Heart left ventricle (tissue), 16 donors: Measurements from ENCODE around the gene CAT. TPM values are rescaled to one million over a fixed set of nuclear protein-coding genes. Genes with fewer than 3 reads are reported as not detected.

ENCODE experiments used
- ATAC-seq, 4 donors: fragments of 200-7000 bp; cut with Tn5 transposase; one replicate each; pipeline ENCODE4 v1.9.1; 2020 to 2022; ENCODE audit warnings: moderate library complexity in 4 of 4, mild to moderate bottlenecking in 3 of 4, moderate number of reproducible peaks in 1 of 4
- DNase-seq, 5 donors: peaks; one replicate each; pipeline ENCODE4 v3.0.0-alpha.2; 2020
- H3K27ac ChIP-seq, 12 donors: fragments of 200-600 bp; sonication (generic) in 4 of 12; one replicate each; pipeline versions ENCODE4 v1.5.0 to v1.8.0; 2016 to 2022; ENCODE audit warnings: mild to moderate bottlenecking in 2 of 12
- H3K27me3 ChIP-seq, 9 donors: fragments of 200-600 bp; sonication (generic) in 2 of 9; one replicate each; pipeline versions ENCODE4 v1.5.1 to v1.8.0; 2016 to 2022; ENCODE audit warnings: mild to moderate bottlenecking in 3 of 9
- H3K36me3 ChIP-seq, 9 donors: fragments of 200-600 bp; sonication (generic) in 2 of 9; one replicate each; pipeline versions ENCODE4 v1.5.0 to v1.8.0; 2018 to 2022; ENCODE audit warnings: mild to moderate bottlenecking in 2 of 9
- H3K4me1 ChIP-seq, 12 donors: fragments of 200-600 bp; sonication (generic) in 4 of 12; one replicate each; pipeline versions ENCODE4 v1.5.0 to v1.8.0; 2016 to 2022; ENCODE audit warnings: mild to moderate bottlenecking in 3 of 12
- H3K4me3 ChIP-seq, 12 donors: fragments of 200-600 bp; sonication (generic) in 4 of 12; one replicate each; pipeline versions ENCODE4 v1.5.0 to v1.8.0; 2017 to 2022; ENCODE audit warnings: mild to moderate bottlenecking in 9 of 12, moderate library complexity in 4 of 12
- H3K9me3 ChIP-seq, 12 donors: fragments of 200-600 bp; sonication (generic) in 4 of 12; one replicate each; pipeline versions ENCODE4 v1.5.0 to v1.8.0; 2016 to 2022; ENCODE audit warnings: mild to moderate bottlenecking in 1 of 12
- CTCF ChIP-seq, 12 donors: fragments of 200-600 bp; sonication (generic) in 4 of 12; IDR thresholded peaks; one replicate each; pipeline versions ENCODE4 v1.5.0 to v1.8.0; 2018 to 2022; ENCODE audit warnings: antibody characterized with exemption in 12 of 12, mild to moderate bottlenecking in 5 of 12
- POLR2A ChIP-seq, 2 donors: fragments of 450-650 bp; IDR thresholded peaks; one replicate each; pipeline ENCODE4 v1.6.1; 2017; ENCODE audit warnings: antibody characterized with exemption in 2 of 2, mild to moderate bottlenecking in 2 of 2, moderate library complexity in 2 of 2
- WGBS, 4 donors: extraction: QIAGEN DNeasy Blood & Tissue Kit in 2 of 4; methylation state at CpG; one replicate each; pipeline versions ENCODE4 v1.1.5 to v1.1.7; 2013 to 2018; 5-methylcytosine and 5-hydroxymethylcytosine counted together
- intact Hi-C, 10 donors: fragments of 100-400 bp; cut with DNase I; formaldehyde crosslinking; loops; one replicate each; pipeline versions ENCODE4 v1.11.1 to v1.14.2; 2022
- polyA plus RNA-seq, 2 donors: library from polyadenylated mRNA; stranded (reverse); fragments of 200-250 nt; gene quantifications; one replicate each; pipeline ENCODE4 v1.2.3, GENCODE V29; 2013
- total RNA-seq, 9 donors: library from RNA; depleted of rRNA in 2 of 9; stranded (reverse); fragments of >200 nt in 2 of 9; fragmentation: NEBNext Ultra II Directional in 3 of 9; extraction: Animal tissue kit (Norgen Biotek cat#: 25700) in 3 of 9; gene quantifications; one replicate each; pipeline versions ENCODE4 v1.1.0 to v1.2.4, GENCODE V29; 2016 to 2023
- donor health status: ischemic (EF 13 %, LVEDD 7.1; RV severe dilation, severe dysfunction).
- donor health status: healthy with polysubstance abuse.
- donor health status: DM: no; HTN: yes; CAD: no.
- donor health status: DM: no; HTN: no; CAD: no.
- donor health status: ischemic (EF 25% LVEDD 6.9; RV normal size, moderate dysfunction).
- donor health status: ischemic (EF 25% LVEDD 5.7; RV mildly dilated, moderate dysfunction).
- donor health status: healthy.
- donor health status: DM: yes; HTN: yes; CAD: no.
- donor health status: ischemic (EF 35%, LVEDD 5.7; RV mildly dilated, moderate dysfunction).
- donor health status: nonischemic (EF 11% LVEDD 7.7; RV severe dilation, severe dysfunction).
- donor health status: DM: yes; HTN: yes; CAD: no.
- donor health status: PGD.
- donor health status: ischemic (EF 29% LVEDD 5.4; RV normal size, mild dysfunction).
- donor health status: nonischemic (EF 23%, LVEDD 6.1; RV moderate dilation, normal function).

The CAT gene
- total and polyA plus RNA-seq, 11 donors, result 49.9 to 183 (median 88.6) TPM

GRCh38 chr11:34405079-34405858, 33.5 kb upstream of the CAT start:
- Histone ChIP-seq H3K4me3 (peak overlapping the region in 2 of 12 donors; percentile 16 to 23), H3K27ac (no peak overlapping the region), H3K27me3 (peaks cover 0 to 10% (median 0%) of the 10 kb centered on the region in 9 donors), H3K9me3 (no peaks in the 10 kb centered on the region), H3K36me3 (no peaks in the 10 kb centered on the region), H3K4me1 (peaks cover 0 to 5% (median 0%) of the 10 kb centered on the region in 12 donors)
- DNase-seq (no peak), ATAC-seq (no peak)
- TF ChIP-seq CTCF (IDR thresholded peaks at IDR 0.05), result no peak
- TF ChIP-seq POLR2A (IDR thresholded peaks at IDR 0.05), result no peak
- intact Hi-C loops, result no loop called here
- 50 to 64% (median 53%) methylated on average over 5 to 6 of the region's 7 CpGs for WGBS, 4 donors

DNA sequence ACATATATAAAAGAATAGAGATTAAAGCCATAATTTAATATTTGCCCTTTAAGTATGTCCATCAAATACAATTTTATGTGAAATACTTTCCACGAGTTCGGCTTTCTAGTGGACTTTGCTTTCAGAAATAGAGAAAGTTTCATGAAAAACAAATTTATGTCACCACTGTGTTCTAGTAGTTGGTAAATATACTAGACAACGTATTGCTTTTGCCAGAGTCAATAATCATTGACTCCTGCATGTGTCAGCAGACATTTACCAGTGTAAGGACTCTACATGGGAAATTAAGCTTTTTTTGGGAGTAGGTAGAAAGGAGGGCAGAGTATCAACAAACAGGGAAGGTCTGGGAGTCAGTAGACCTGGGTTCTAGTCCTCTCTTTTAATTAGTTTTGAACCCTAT, 32.3 kb upstream of the CAT start:
- no peak overlapping the region for H3K27ac ChIP-seq
- DNase-seq (no peak), ATAC-seq (no peak)
- no peaks in the 10 kb centered on the region for H3K36me3 ChIP-seq
- no peaks in the 10 kb centered on the region for H3K9me3 ChIP-seq
- H3K4me3 ChIP-seq, result no peak overlapping the region
- WGBS, 4 donors, result 83 to 85% (median 84%) methylated on average over 3 of the region's 3 CpGs
- TF ChIP-seq CTCF (IDR thresholded peaks at IDR 0.05), result no peak
- TF ChIP-seq POLR2A (IDR thresholded peaks at IDR 0.05), result no peak
- intact Hi-C loops, result no loop called here
- peaks cover 0 to 5% (median 0%) of the 10 kb centered on the region in 12 donors for H3K4me1 ChIP-seq
- peaks cover 0 to 10% (median 0%) of the 10 kb centered on the region in 9 donors for H3K27me3 ChIP-seq

DNA sequence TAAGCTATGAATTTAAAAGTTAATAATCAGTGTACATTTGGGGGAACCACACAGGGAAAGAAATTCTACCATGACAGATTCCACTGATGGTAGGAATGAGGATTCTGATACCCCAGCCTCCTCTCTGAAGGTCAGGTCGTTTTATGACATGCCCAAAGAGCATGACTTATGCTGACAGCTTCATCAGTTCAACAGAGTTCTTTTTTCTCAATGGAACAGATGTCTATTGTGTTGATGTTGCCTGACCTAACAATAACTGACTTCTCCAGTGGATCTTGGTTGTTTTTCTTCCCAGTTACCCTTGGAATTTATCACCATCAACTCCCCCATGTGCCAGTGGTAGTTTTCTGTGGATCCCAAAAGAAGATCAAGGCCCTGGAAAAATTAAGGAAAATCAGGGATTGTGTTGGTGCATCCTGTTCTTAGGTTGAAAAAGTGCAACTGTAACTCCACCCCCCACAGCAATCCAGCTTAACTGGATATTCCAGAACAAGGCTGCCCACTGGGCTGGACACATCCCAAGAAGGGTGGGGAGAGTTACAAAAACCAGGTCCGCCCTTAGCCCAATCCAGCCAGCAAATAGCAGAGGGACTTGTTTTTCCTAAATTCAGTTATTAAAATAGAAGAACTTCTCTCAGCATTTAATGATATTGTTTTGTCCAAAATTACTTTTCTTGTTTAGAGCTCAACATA, 31.5 kb upstream of the CAT start:
- Histone ChIP-seq H3K27me3 (peaks cover 0 to 10% (median 0%) of the 10 kb centered on the region in 9 donors), H3K36me3 (no peaks in the 10 kb centered on the region), H3K9me3 (peaks cover 0 to 2% (median 0%) of the 10 kb centered on the region in 12 donors), H3K27ac (no peak overlapping the region), H3K4me1 (peaks cover 0 to 5% (median 0%) of the 10 kb centered on the region in 12 donors), H3K4me3 (no peak overlapping the region)
- DNase-seq (no peak), ATAC-seq (no peak)
- no peak for TF ChIP-seq CTCF (IDR thresholded peaks at IDR 0.05)
- TF ChIP-seq POLR2A (IDR thresholded peaks at IDR 0.05), result no peak
- 43 to 54% (median 52%) methylated on average over 2 of the region's 2 CpGs for WGBS, 4 donors
- intact Hi-C loops, result no loop called here

GRCh38 chr11:34408580-34409172, 30.1 kb upstream of the CAT start:
- Histone ChIP-seq H3K27ac (no peak overlapping the region), H3K4me1 (peaks cover 0 to 5% (median 0%) of the 10 kb centered on the region in 12 donors), H3K4me3 (no peak overlapping the region), H3K27me3 (peaks cover 0 to 10% (median 0%) of the 10 kb centered on the region in 9 donors), H3K36me3 (no peaks in the 10 kb centered on the region), H3K9me3 (peaks cover 0 to 15% (median 9%) of the 10 kb centered on the region in 12 donors)
- TF ChIP-seq CTCF (IDR thresholded peaks at IDR 0.05) (no peak), POLR2A (IDR thresholded peaks at IDR 0.05) (no peak)
- DNase-seq (no peak), ATAC-seq (no peak)
- whole genome bisulfite sequencing, 4 donors, result 74 to 90% (median 84%) methylated on average over 2 of the region's 2 CpGs
- intact Hi-C loops, result no loop called here
